ENCODE results near the gene NDUFA13.

Gene NDUFA13

DNA sequence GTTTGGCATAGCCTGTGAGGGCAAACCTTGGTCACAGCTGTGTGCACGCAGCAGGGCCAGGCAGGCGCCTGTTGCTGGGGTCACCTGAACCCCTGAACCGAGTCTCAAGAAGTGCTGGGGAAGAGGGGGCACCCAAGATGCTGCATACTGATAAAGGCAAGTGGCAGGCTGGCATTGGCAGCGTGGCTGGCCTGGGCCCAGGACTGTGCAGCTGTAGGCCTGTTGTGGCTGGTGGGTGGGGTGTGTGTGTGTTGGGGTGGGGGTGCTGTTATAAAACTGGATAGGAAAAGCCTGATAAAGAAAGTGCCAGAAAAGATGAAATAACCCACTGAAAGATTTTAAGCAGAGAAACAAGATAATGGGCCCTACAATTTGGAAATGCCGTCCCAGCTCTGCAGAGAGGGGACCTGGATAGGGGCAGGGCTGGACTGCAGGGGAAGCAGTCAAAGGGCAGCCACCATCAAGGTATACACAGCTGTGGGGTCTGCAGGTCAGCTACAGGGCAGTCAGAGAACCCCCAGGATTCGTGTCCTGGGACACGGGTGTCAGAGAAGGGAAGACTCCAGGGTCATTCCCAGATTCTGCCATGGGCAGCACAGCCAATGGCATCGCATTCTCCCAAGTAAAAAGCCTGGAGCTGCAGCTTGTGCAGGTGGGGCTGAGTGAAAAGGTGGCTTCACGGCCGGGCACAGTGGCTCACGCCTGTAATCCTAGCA is 55.2 kb downstream of the NDUFA13 start:
- no peak for DNase-seq (ENCODE audit: low read depth)

- DNase-seq (ENCODE audit: low read depth), result no peak
Observed at GRCh38 chr19:19575411-19575810, 59.4 kb downstream of the NDUFA13 start.

Data from activated gamma-delta T cell treated with anti-CD3 and anti-CD28 coated beads, Interleukin-2, amount 50 U/mL, for 16 hours (primary cell).